DLD1 (cell line): Measurements from ENCODE around the gene PTGDS.

ENCODE experiments used
- in situ Hi-C: cut with HindIII; loops from 2 replicates; pipeline ENCODE4 v1.10.0; 2017; ENCODE audit warnings: low sequenced_read_pairs

PTGDS gene

DNA sequence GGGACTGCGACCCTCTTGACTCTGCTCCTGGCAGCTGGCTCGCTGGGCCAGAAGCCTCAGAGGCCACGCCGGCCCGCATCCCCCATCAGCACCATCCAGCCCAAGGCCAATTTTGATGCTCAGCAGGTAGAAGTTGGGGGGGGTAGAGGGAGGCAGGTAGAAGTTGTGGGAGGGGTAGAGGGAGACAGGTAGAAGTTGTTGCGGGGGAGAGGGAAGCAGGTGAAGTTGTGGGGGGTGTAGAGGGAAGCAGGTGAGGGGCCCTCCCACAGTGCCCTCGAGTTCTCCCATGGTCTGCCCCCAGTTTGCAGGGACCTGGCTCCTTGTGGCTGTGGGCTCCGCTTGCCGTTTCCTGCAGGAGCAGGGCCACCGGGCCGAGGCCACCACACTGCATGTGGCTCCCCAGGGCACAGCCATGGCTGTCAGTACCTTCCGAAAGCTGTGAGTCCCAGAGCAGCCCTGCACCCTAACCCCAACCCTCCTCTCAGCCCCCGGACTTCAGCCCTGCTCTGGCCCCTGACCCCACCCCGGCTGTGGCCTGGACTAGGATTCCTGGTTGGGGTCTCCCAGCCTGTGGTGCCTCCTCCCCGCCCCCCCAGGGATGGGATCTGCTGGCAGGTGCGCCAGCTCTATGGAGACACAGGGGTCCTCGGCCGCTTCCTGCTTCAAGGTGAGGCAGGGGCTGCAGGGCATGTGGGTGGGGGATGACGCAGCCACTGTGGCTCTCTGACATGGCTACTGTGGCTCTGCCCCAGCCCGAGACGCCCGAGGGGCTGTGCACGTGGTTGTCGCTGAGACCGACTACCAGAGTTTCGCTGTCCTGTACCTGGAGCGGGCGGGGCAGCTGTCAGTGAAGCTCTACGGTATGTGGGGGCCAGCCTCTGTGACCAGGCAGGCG lies 31.7 kb upstream of the PTGDS start:
- in situ Hi-C loops: no loop called here

DNA sequence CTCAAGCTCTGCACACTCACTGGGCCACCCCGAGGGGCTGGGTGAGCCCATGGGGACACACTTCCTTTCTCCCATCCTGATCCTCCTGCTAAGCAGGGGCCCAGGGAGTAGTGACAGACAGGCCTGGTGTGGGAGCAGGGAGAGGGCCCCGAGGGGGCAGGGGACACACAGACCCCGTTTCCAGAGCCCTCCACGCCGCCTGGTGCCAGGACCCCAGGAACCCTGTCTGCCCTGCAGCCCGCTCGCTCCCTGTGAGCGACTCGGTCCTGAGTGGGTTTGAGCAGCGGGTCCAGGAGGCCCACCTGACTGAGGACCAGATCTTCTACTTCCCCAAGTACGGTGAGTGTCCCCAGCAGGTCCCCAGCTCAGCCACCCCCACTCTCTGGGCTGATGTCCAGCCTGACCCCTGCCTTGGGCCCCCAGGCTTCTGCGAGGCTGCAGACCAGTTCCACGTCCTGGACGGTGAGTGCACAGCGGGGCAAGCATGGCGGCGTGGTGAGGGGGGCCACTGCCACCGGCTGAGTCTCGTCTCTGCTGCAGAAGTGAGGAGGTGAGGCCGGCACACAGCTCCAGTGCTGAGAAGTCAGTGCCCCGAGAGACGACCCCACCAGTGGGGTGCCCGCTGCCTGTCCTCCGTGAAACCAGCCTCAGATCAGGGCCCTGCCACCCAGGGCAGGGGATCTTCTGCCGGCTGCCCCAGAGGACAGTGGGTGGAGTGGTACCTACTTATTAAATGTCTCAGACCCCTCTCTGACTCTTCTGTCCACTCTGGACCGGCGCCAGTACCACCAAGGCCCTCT lies 30.9 kb upstream of the PTGDS start:
- in situ Hi-C loops: no loop called here

DNA sequence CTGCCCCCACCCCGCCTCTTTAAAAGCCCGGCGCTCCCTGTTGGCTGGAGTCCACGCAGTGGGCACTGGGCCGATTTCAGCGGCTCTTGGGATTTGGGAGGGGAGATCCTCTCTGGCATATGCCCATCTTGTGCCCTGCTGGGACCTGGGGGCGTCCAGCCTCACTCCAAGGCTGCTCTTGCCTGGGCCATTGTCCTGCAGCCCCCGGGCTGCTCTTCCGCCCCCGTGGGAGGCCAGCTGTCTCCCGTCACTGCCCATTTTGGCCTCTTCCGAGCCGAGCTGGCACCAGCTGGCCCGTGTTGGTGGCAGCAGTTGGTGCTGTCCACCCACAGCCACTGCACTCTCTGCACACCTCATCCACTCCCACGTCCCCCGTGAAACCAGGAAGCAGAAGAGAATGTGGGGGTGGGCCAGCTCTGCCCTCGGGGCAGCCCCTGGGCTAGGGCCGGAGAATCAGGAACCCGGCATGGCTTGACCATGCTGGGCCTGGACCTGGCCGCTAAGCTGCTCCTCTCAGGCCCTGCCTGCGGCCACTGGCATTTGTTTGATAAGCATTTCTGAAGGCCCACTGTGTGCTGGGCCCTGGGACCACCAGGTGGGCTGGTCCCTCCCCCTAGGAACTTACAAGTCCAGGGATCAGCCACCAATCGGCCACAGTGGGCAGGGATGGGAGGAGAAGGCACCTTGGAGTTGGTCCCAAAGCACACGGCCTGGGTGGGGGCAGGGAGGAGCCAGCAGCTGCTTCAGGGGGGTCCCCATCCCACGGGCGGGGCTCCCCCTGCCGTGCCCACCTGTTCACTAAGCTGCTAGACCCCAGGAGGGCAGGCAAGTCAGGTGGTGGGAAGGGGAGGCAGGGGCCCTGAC lies 30.0 kb upstream of the PTGDS start:
- in situ Hi-C loops: no loop called here

DNA sequence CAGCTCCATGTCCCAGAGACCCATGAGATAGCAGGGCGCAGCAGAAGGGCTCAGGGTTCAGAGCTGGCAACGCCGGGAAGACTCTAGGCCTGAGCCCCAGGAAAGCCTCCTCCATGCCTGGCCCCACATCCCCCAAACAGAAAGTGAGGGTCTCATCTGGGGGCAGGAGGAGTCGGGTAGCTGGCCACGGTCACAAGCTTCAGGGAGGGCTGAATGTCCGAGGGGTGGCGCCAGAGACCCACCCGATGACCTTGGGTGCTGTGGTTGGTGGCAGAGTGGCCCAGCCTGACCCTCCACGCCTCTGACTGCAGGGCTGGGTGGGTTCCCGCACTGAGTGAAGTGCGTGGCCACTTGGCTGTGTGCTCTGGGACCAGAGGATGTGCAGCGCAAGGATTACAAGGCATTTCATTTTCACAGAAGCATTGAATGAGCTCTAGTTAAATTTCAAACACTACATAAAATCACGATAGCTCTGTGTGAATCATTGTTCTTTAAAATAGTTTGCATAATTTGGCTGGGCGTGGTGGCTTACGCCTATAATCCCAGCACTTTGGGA lies 29.3 kb upstream of the PTGDS start:
- in situ Hi-C loops: no loop called here

DNA sequence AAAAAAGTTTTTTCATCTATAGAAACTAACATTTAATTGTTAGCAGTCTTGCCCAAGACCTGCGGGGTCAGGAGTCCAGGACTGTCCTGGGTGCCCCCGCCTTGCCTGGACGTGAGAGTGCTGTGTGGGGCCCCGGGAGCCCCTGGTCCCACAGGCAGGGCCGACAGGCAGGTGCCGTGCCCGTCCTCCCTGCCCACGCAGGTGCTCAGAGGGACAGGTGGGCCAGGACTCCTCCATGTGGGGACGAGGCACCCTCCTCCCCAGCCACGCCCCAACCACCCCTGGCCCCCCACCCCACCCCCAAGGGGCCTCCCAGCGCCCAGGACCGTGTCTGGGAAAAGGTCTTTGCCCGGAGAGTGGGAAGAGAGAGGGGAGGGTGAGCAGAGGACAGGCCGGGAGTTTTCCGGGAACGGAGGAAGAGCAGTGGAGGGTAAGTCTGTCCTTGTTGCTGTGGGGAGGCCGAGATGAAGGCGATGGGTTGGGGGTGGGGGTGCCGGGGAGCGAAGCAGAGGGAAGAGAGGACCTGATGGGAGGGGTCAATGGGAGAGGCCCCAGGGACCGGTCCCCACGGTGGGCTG lies 28.0 kb upstream of the PTGDS start:
- in situ Hi-C loops: no loop called here

DNA sequence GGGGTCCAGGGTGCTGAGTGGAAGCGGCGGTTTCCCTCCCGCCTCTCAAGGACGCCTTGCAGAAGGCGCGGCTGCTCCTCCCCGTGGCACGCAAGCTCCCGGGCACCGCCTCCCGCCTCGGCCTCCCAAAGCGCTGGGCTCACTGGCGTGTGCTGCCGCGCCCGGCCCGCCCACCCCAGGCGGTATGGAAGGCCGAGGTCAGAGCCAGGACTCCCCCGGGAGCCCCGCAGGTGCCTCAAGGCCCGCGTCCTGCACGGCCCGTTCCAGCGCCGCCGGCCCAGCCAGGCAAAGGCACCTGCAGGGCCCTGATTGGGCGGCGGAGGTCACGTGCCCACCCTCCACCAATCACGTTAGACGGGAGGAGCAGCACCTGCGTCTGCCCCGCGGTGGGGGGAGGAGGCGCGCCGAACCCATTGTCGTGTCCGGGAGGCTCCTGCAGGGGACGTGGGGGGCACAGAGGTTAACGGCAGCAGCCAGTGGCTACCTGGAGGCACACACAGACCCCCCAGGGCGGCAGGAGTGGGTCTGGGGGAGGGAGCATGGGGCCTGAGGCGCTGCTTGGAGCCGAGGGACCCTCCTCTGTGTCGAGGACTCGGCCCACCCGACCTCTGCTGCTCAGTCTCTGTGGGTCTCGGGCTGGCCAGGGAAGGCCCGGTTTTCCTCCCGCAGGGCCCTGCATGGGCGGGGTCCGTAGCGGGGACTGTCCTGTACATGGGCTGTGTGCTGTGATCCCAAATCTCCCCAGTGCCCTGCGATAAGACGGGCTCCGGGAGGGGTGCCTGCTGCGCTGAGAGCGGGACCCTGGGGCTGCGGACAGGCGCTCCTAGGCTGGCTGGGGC lies 27.3 kb upstream of the PTGDS start:
- in situ Hi-C loops: no loop called here

DNA sequence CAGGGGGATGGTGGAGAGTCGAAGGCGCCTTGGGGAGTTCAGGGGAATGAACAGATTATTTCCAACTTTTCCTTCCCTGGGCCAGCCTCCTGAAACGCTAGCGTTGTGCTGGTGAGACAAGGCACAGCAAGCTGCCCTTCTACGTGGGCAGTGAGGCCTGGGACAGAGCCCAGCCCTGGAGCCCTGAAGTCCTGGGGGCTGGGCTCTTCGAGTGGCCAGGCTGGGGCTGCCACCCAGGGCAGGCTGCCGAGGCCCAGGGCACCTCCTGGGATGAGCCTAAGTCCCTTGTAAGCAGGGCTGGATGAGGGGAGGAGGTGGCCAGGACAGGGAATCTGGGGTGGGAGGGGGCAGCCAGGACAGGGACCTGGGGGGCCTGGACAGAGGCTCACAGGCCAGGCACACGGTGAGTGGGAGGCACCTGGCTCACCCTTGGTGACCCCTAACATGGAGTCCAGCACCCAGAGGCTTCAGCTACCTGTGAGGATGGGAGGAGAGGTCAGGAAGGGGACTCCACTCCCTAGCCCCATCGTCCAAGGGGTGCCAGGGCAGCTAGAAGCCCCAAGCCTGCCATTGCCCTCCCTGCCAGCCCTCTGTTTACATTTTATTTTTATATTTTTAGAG lies 26.5 kb upstream of the PTGDS start:
- in situ Hi-C loops: no loop called here

DNA sequence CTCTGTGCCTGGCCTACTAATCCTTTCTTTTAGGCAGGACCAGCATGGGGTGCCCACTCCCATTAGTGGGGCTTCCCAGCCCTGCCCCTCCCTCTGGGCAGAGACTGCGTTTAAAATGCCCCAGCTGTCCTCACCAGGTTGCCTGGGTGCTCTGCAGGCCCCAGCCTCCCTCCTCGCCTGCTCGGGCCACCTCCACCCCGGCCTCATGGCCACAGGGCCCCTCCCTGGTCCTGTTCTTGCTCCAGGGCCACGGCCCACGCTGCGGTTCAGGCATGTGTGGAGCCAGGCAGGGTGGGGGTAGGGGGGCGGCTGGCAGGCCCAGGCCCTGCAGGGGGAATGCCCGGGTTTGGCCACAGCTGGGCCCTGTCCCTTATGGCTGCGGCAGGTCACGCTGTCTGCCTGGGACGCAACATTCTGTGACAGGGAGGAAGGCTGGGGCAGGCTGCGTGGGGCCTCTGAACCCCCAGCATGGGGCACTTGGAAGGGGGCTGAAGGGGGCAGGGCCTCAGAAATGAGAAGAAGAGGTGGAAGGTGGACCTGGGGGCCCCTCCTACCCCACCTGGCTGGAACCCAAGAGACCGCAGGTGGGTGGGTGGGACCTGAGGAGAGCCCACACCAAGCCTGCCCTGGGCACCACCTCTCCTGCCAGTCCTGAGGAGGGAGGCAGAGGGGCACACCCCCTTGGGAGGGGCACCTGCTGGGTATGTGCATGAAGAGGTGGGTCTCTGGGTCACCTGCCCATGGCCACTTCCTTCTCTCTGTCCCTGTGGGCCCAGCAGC lies 25.6 kb upstream of the PTGDS start, which contains the start of gene LCN12:
LCN12 (plus strand) TSS at position 733 of the 780 bp plus-strand sequence. CDS start 55 bp downstream, outside the sequence.
- in situ Hi-C loops: no loop called here

DNA sequence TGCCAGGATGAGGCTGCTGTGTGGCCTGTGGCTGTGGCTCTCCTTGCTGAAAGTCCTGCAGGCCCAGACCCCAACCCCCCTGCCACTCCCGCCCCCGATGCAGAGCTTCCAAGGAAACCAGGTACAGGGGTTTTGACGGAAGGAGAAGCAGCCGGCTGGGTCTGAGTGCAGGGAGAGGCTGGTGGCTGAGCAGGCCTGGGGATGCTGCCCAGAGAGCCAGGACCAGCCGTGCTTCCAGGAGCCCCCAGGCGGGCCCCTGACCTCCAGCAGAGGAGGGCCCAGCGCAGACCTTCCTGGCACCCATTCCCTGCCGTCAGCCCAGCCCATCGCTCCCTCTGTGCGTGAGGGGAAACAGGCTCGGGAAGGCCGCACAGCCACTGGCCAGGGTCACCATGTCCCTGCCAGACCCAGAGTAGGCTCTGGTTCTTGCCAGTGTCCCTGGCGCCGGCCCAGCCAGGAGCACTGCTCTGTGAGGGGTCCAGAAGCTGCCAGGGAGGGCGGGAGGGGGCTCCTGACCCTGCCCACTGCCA lies 24.9 kb upstream of the PTGDS start:
- in situ Hi-C loops: no loop called here

DNA sequence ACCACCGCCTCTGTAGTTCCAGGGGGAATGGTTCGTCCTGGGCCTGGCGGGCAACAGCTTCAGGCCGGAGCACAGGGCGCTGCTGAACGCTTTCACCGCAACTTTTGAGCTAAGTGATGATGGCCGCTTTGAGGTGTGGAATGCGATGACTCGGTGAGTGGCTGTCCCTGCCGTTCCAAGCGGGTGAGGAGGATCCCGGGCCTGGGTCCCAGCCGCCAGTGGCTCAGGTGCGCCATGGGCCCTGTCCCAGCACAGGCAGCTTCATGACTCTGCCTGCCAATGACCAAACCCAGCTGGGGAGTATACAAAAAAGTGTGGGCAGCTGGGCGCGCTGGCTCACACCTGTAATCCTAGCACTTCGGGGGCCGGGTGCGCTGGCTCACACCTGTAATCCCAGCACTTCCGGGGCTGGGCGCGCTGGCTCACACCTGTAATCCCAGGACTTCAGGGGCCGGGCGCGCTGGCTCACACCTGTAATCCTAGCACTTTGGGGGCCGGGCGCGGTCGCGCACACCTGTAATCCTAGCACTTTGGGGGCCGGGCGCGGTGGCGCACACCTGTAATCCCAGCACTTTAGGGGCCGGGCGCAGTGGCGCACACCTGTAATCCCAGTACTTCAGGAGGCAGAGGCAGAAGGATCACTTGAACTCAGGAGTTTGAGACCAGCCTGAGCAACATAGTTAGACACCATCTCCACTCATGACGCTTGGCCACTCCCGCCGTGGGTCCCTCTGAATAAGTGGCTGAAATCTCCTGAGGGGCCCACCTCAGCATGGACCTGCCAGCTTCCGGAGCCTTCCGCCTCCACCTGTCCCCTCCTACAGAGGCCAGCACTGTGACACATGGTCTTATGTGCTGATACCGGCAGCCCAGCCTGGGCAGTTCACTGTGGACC lies 24.2 kb upstream of the PTGDS start:
- in situ Hi-C loops: no loop called here

DNA sequence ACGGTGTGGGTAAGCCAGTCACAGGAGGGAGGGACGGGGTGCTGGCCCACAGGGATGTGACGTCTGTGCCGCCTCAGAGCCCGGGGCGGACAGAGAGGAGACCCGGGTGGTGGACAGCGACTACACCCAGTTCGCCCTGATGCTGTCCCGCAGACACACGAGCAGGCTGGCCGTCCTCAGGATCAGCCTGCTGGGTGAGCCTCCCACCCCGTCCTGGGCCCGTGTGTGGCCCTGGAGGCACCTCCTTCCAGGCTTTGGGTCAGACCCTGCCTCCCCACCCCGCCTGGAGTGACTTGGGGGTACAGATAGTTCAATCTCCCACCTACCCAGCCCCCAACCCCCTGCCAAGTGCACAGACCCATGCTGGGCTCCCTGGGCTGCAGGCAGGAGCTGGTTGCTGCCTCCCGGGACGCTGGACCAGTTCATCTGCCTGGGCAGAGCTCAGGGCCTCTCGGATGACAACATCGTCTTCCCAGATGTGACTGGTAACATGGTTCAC lies 23.5 kb upstream of the PTGDS start:
- in situ Hi-C loops: no loop called here

DNA sequence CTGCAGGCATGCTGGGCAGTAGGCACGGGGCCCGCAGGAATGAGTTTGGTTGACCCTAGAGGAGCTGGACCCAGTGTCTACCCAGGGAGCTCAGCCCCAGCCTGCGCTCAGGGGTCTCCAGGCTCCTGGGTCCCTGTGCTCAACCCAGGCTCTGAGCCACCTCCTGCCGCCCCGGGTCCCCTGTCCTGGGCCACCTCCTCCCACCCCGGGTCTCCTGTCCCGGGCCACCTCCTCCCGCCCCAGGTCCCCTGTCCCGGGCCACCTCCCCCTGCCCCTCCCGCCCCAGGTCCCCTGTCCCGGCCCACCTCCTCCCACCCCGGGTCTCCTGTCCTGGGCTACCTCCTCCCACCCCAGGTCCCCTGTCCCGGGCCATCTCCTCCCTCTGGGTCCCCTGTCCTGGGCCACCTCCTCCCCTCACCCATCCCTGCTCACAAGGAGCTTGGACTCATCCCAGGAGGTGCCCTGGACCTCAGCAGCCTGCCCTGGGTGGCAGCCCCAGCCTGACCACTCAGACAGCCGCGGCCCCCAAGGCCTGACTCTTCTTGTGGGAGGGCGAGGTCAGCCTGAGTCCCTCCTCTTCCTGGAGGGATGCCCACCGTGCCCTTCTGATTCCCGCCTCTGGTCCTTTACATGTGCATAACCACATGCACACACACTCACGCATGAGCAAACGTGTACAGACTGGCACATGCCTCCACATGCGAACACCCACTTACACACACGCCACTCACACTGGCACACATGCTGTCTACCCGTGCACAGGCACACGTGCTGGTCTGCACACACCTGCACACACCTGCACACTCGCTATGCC lies 22.8 kb upstream of the PTGDS start:
- in situ Hi-C loops: no loop called here

DNA sequence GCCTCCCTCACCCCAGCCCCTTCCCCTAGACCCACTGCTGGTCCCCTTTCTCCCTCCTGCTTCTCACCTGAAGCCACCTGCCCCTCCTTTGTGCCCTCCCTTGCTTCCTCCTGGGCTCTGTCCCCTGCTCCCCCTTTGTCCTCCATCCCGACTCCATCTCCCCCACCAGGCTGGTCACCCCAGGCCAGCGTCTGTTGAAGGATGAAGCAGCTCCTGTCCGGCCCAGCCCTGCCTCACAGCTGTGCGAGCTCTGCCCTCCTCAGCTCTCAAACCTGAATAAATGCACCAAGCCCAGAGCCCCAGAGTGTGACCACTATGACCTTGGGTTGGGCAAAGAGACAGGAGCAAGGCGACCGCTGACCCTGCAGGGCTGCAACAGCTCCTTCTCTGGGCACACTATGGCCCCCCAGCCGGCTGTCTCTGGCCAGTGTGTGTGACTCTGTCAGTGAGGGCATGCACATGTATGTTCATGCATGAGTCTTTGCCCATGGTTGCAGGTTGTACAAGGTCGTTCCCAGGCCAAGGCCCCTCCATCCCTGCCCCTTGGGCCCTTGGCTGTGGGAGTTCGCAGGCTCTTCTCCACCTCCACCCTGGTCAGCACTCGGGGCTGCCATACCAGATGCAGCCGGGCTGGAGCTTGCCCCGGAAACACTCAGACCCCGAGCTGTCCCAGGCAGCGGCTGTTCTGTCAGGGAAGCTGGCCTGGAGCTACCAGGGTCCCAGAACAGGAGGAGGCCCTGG lies 21.9 kb upstream of the PTGDS start:
- in situ Hi-C loops: no loop called here

DNA sequence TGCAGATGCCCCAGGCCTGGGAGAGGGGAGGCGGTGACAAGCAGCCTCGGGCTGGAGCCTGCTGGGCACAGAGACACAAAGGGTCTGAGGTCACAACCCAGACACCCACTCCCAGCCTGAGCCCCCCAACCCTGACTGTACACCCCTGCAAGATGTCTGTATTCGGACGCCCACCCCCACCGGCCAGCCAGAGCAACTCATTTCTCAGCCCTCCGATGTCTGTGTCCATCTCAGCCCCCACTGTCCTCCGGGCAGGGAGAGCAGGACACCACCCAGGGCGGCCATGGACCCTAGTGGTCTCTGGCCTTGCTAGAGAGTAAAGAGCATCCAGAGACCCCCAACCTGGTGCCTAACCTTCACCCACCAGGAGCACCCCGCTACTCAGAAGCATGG lies 21.4 kb upstream of the PTGDS start:
- in situ Hi-C loops: no loop called here

DNA sequence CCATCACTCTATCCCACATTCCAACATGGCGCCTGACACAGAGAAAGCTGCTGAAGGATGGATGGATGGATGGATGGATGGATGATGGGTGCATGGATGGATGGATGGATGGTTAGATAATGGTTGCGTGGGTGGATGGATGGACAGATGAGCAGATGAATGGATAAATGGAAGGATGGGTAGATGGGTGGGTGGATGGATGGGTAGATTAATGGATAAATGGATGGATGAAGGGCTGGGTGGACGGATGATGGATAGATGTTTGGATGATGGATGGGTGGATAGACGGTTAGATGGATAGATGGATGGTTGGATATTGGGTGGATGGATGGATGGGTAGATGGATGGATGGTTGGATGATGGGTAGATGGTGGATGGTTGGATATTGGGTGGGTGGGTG lies 20.7 kb upstream of the PTGDS start:
- in situ Hi-C loops: no loop called here
